Skeletal muscle satellite cell (primary cell): ENCODE results near the gene WDR86.

Experiments used
- H3K27me3 ChIP-seq: 2 replicates; pipeline ENCODE4 v1.7.0; 2013; ENCODE audit warnings: low read length; ENCODE audit not compliant: control insufficient read depth, insufficient read depth
- H3K36me3 ChIP-seq: 2 replicates; pipeline ENCODE4 v1.7.0; 2013; ENCODE audit warnings: mild to moderate bottlenecking, control low read depth, low read length; ENCODE audit not compliant: insufficient read depth
- H3K4me1 ChIP-seq: 2 replicates; pipeline ENCODE4 v1.7.0; 2013; ENCODE audit warnings: low read length; ENCODE audit not compliant: control insufficient read depth, insufficient read depth
- H3K4me2 ChIP-seq: 2 replicates; pipeline ENCODE4 v1.7.0; 2013; ENCODE audit warnings: mild to moderate bottlenecking, low read length
- H3K4me3 ChIP-seq: 2 replicates; pipeline ENCODE4 v1.7.0; 2013; ENCODE audit warnings: low read length
- H3K9ac ChIP-seq: 2 replicates; pipeline ENCODE4 v1.7.0; 2013; ENCODE audit warnings: mild to moderate bottlenecking, low read depth, low read length, moderate library complexity
- H3K9me3 ChIP-seq: replicated peaks from 2 replicates; pipeline ENCODE4 v1.7.0; 2013; ENCODE audit warnings: mild to moderate bottlenecking, control low read depth, low read length

Gene WDR86

GRCh38 chr7:151391358-151391730, 18.5 kb downstream of the WDR86 start:
- H3K4me2 ChIP-seq = no peak overlapping the region
- no peaks in the 10 kb centered on the region for H3K4me1 ChIP-seq
- H3K9me3 ChIP-seq = no peaks in the 10 kb centered on the region
- H3K9ac ChIP-seq = no peak overlapping the region
- H3K36me3 ChIP-seq = no peaks in the 10 kb centered on the region
- H3K4me3 ChIP-seq = no peak overlapping the region
- H3K27me3 ChIP-seq = peaks cover 58% of the 10 kb centered on the region

DNA sequence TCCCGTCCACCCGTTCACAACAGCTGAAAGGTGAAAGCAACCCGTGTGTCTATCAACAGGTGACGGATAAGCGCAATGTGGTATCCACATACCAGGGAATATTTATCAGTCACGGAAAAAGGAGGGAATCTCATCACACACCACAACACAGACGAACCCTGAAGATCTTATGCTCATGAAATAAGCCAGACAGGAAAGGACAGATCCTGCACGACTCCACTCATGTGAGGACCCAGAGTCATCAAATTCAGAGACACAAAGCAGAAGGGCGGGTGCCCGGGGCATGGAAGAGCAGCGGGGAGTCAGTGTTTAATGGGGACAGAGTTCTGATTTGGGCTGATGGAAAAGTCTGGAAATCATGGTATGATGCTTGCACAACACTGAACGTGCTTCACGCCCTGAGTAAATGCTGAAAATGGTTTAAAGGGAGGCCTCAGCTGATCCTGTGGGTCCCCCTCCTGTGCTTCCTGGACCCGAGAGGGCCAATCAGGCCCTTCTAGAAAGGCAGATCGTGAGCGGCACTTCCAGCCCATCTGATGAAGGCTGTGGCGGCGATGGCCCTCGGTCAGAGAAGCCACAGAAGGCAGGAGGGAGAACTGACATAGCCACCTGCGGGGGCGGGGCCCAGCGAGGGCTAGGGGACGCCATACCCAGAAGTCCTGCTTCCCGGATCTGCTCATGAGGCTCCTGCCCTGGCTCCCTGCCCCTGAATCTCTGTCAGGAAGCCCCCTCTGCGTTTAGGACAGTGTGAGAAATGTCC, 19.1 kb downstream of the WDR86 start:
- H3K27me3 ChIP-seq = peaks cover 60% of the 10 kb centered on the region
- no peak overlapping the region for H3K4me2 ChIP-seq
- no peaks in the 10 kb centered on the region for H3K4me1 ChIP-seq
- no peaks in the 10 kb centered on the region for H3K36me3 ChIP-seq
- no peaks in the 10 kb centered on the region for H3K9me3 ChIP-seq
- H3K4me3 ChIP-seq = no peak overlapping the region
- H3K9ac ChIP-seq = no peak overlapping the region

GRCh38 chr7:151389768-151390597, 19.9 kb downstream of the WDR86 start:
- peaks cover 66% of the 10 kb centered on the region for H3K27me3 ChIP-seq
- no peak overlapping the region for H3K4me2 ChIP-seq
- H3K4me1 ChIP-seq = no peaks in the 10 kb centered on the region
- H3K9ac ChIP-seq = no peak overlapping the region
- H3K36me3 ChIP-seq = no peaks in the 10 kb centered on the region
- no peaks in the 10 kb centered on the region for H3K9me3 ChIP-seq
- H3K4me3 ChIP-seq = no peak overlapping the region

DNA sequence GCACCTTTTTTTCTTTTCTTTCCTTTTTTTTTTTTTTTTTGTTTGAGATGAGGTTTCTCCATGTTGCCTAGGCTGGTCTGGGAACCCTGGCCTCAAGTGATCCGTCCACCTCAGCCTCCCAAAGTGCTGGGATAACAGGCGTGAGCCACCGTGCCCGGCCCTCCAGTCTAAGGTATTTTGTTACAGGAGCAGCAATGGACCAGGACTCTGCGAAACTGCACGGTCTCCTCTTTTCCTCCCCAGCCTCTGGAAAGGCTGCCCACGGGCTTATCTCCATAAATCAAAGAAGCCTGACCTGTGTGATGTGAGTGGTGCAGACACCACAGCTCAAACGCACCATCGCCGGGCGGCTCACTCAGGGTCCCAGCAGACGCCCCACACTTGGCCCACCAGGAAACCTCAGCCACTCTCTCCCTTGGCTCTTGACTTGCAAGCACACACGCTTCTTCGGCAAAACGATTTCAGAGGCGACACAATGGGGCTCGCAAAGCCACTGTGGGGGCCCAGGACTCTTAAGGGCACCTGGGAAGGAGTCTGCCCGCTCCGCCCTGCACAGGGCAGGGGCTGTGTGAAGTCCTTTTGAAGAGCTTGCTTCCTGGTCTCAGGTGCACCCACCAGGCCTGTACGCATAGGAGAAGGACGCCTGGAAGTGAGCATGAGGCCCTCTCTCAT, 20.6 kb downstream of the WDR86 start:
- H3K4me2 ChIP-seq = no peak overlapping the region
- no peaks in the 10 kb centered on the region for H3K36me3 ChIP-seq
- H3K27me3 ChIP-seq = peaks cover 69% of the 10 kb centered on the region
- no peaks in the 10 kb centered on the region for H3K4me1 ChIP-seq
- no peak overlapping the region for H3K4me3 ChIP-seq
- H3K9me3 ChIP-seq = no peaks in the 10 kb centered on the region
- H3K9ac ChIP-seq = no peak overlapping the region

- Histone ChIP-seq H3K4me3 (no peak overlapping the region), H3K27me3 (peaks cover 77% of the 10 kb centered on the region), H3K4me1 (no peaks in the 10 kb centered on the region), H3K9ac (no peak overlapping the region), H3K4me2 (no peak overlapping the region), H3K9me3 (no peaks in the 10 kb centered on the region), H3K36me3 (no peaks in the 10 kb centered on the region)
These were observed 21.4 kb downstream of the WDR86 start for GRCh38 chr7:151388430-151388829.

DNA sequence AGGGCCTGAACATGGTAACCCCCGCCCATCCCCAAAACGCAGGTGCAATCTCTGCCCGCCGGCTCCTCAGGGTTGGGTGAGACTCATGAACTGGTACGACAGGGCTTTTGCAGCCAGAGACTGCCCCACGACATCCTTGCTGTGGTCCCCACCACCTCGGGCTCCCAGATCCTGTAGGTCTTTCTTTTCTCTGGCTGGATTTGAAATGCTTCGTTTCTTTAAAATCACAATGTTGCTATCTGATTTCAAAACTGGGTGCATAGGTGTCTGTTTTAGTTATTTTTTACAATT, 21.9 kb downstream of the WDR86 start:
- Histone ChIP-seq H3K4me2 (no peak overlapping the region), H3K4me3 (no peak overlapping the region), H3K36me3 (no peaks in the 10 kb centered on the region), H3K9ac (no peak overlapping the region), H3K9me3 (no peaks in the 10 kb centered on the region), H3K27me3 (peaks cover 74% of the 10 kb centered on the region), H3K4me1 (no peaks in the 10 kb centered on the region)

GRCh38 chr7:151387161-151388006, 22.5 kb downstream of the WDR86 start:
- no peak overlapping the region for H3K9ac ChIP-seq
- H3K27me3 ChIP-seq = peaks cover 76% of the 10 kb centered on the region
- H3K4me3 ChIP-seq = no peak overlapping the region
- H3K4me1 ChIP-seq = no peaks in the 10 kb centered on the region
- no peak overlapping the region for H3K4me2 ChIP-seq
- no peaks in the 10 kb centered on the region for H3K36me3 ChIP-seq
- no peaks in the 10 kb centered on the region for H3K9me3 ChIP-seq

- H3K4me1 ChIP-seq = no peaks in the 10 kb centered on the region
- peaks cover 84% of the 10 kb centered on the region for H3K27me3 ChIP-seq
- H3K9ac ChIP-seq = no peak overlapping the region
These were observed 23.3 kb downstream of the WDR86 start for GRCh38 chr7:151386301-151387160.

DNA sequence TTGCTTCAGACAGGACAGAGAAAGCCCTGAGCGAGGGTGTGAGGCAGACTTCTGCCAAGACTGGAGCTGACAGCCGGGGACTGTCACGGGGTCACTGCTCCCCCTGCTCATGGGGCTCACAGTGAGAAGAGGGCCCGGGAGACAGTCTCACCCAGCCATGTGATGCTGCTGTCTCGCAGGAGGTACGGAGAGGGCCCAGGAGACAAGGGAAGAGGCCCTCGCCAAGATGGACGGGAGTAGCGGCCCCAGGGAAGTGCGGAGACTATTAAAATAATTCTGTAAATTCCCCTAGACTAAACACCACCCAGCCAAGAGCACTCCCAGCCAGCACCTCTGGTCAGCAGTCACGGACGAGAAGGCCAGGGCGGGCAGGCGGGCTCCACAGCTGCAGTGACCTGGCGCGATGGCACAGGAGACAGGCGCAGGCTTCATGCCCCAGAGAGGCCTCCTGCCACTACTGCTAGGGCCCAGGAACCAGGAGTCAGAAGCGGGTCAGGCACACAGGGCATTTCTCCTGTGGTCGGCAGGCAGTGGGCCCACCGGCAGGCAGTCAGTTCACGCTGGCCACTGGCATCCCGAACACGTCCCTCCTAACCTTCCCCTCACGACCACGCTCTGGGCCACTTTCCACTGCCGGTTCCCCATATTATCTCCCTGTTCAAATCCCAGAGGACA, 24.1 kb downstream of the WDR86 start:
- H3K9ac ChIP-seq = no peak overlapping the region
- H3K4me1 ChIP-seq = no peaks in the 10 kb centered on the region
- H3K9me3 ChIP-seq = no peaks in the 10 kb centered on the region
- no peak overlapping the region for H3K4me3 ChIP-seq
- no peaks in the 10 kb centered on the region for H3K36me3 ChIP-seq
- H3K27me3 ChIP-seq = peaks cover 85% of the 10 kb centered on the region
- H3K4me2 ChIP-seq = no peak overlapping the region

More at GRCh38 chr7:151386301-151387160, 23.3 kb downstream of the WDR86 start:
- Histone ChIP-seq H3K36me3 (no peaks in the 10 kb centered on the region), H3K4me2 (no peak overlapping the region), H3K9me3 (no peaks in the 10 kb centered on the region), H3K4me3 (no peak overlapping the region)
